VCaP (cell line): ENCODE results near the gene METTL18.

Experiments used
- H3K27ac ChIP-seq: fragments of 450-650 bp; 2 replicates; pipeline ENCODE4 v1.5.1; 2017
- TF ChIP-seq, protein P1 (sequence below): fragments of 450-650 bp; conservative IDR thresholded peaks from 2 replicates; pipeline ENCODE4 v1.5.1; 2017; ENCODE audit warnings: mild to moderate bottlenecking, moderate library complexity

METTL18 gene

DNA sequence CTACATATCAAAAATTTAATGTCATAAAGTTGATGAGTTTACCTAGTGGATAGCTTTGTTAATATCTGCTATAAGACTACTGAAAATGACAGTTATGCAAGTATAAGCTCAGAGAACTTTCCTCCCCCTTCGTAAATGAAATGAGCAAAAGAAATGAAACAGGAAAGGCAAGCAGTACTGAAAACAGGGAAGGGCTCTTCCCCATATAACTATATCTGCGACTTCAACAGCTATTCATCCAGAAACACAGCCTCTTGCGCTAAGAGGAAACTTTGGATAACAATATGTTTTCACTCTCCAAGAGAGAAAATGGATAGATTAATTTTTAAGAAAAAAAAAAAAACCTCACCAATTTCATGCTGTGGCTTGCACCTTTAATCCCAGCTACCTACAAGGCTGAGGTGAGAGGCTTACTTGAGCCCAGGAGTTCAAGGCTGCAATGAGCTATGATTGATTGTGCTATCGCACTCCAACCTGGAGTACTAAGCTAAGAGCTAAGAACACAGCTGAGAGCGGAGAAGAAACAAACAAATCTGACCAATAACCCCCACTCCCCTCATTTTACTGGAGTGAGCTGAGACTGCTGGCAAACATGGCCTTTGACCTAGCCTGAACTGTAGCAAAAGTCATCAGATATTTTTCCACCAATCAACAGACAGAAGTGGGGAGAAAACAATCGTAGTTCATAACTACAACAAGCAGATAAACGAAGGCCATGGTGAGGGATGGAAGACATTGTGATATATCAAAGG lies 29.0 kb downstream of the METTL18 start:
- no peak overlapping the region for H3K27ac ChIP-seq
- TF ChIP-seq, protein P1, sequence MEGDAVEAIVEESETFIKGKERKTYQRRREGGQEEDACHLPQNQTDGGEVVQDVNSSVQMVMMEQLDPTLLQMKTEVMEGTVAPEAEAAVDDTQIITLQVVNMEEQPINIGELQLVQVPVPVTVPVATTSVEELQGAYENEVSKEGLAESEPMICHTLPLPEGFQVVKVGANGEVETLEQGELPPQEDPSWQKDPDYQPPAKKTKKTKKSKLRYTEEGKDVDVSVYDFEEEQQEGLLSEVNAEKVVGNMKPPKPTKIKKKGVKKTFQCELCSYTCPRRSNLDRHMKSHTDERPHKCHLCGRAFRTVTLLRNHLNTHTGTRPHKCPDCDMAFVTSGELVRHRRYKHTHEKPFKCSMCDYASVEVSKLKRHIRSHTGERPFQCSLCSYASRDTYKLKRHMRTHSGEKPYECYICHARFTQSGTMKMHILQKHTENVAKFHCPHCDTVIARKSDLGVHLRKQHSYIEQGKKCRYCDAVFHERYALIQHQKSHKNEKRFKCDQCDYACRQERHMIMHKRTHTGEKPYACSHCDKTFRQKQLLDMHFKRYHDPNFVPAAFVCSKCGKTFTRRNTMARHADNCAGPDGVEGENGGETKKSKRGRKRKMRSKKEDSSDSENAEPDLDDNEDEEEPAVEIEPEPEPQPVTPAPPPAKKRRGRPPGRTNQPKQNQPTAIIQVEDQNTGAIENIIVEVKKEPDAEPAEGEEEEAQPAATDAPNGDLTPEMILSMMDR: no peak

DNA sequence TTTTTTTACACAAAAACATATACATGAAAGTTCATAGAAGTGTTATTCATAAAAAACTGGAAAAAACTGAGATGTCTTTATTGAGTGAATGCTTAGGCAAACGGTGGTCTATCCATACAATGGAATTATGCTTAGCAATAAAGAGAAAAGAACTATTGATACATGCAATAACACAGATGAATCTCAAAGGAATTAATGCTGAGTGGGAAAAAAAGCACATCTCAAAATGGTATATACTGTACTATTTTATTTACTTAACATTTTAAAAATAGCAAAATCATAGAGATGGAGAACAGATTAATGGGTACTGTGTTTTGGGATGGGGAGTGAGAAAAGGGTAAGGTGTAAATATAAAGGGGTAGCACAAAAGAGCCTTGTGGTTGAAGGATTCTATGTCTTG lies 29.8 kb downstream of the METTL18 start:
- no peak overlapping the region for H3K27ac ChIP-seq
- TF ChIP-seq, protein P1: no peak

- peak overlapping the region; percentile 13; the same call in 1 of the 2 replicates for H3K27ac ChIP-seq
- TF ChIP-seq, protein P1: no peak
Measured at GRCh38 chr1:169762699-169763098, 32.0 kb downstream of the METTL18 start.

GRCh38 chr1:169759038-169759437 lies 35.7 kb downstream of the METTL18 start:
- no peak overlapping the region for H3K27ac ChIP-seq
- TF ChIP-seq, protein P1: no peak

- TF ChIP-seq, protein P1: no peak
- no peak overlapping the region for H3K27ac ChIP-seq
Measured at GRCh38 chr1:169753549-169753948, 41.2 kb downstream of the METTL18 start.

DNA sequence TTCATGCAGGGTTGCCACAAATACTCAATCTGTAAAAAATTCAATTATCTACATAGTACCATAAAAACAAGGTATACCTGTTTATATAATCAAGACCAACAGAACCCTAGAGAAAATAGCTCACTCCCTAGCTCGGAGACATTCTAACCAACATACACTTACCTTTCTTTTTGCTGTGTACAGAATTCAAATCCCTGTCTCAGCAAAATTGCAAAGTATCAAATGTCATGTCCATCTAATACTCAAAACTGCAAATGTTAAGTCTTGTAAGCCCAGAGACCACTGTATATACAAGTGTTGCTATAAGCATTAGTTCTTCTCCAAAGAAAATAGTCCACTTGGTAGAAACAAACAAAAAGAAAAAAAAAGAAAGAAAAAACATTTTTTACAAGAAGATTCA lies 44.7 kb downstream of the METTL18 start:
- H3K27ac ChIP-seq: no peak overlapping the region
- TF ChIP-seq, protein P1: no peak

- TF ChIP-seq, protein P1: no peak
- no peak overlapping the region for H3K27ac ChIP-seq
Measured at GRCh38 chr1:169746550-169746949, 48.2 kb downstream of the METTL18 start.
